HepG2 (cell line): ENCODE data around the gene SLC23A2. TPM values are rescaled to one million over a fixed set of nuclear protein-coding genes. Genes with fewer than 3 reads are reported as not detected.

ENCODE experiments used
- BRD4 ChIP-seq: sonication (generic); formaldehyde crosslinking; IDR thresholded peaks from 2 replicates; pipeline ENCODE4 v1.4.0; 2020; ENCODE audit warnings: missing genetic modification reagents
- EP300 ChIP-seq, 3 experiments: sonication (generic) in 1 of 3; formaldehyde crosslinking in 1 of 3; IDR thresholded peaks; 2 replicates each; pipeline versions ENCODE4 v1.5.1 to v1.6.1; 2011 to 2020; ENCODE audit warnings: low read depth in 2 of 3, low read length in 2 of 3, borderline replicate concordance in 1 of 3, improper control_type of control experiment in 1 of 3, mild to moderate bottlenecking in 1 of 3, missing genetic modification reagents in 1 of 3, moderate library complexity in 1 of 3
- FOXJ3 ChIP-seq: sonication (generic); formaldehyde crosslinking; IDR thresholded peaks from 2 replicates; pipeline ENCODE4 v1.4.0; 2020; ENCODE audit warnings: missing genetic modification reagents, mild to moderate bottlenecking, borderline replicate concordance
- NCOR1 ChIP-seq: fragments of 200-600 bp; sonication (generic); IDR thresholded peaks from 2 replicates; pipeline ENCODE4 v1.7.0; 2017; ENCODE audit warnings: antibody characterized with exemption, low read length, borderline replicate concordance
- SALL2 ChIP-seq: sonication (generic); formaldehyde crosslinking; IDR thresholded peaks from 2 replicates; pipeline ENCODE4 v1.8.1; 2023; ENCODE audit warnings: mild to moderate bottlenecking, missing genetic modification reagents, inconsistent platforms
- SIX1 ChIP-seq: sonication (generic); formaldehyde crosslinking; IDR thresholded peaks from 2 replicates; pipeline ENCODE4 v1.4.0; 2020; ENCODE audit warnings: missing genetic modification reagents, borderline replicate concordance
- TRIM24 ChIP-seq: sonication (generic); formaldehyde crosslinking; IDR thresholded peaks from 2 replicates; pipeline ENCODE4 v1.8.0; 2022; ENCODE audit warnings: mild to moderate bottlenecking, missing genetic modification reagents
- ZMYM2 ChIP-seq: sonication (generic); formaldehyde crosslinking; IDR thresholded peaks from 2 replicates; pipeline ENCODE4 v1.8.0; 2022; ENCODE audit warnings: mild to moderate bottlenecking, missing genetic modification reagents
- ZNF17 ChIP-seq: sonication (generic); formaldehyde crosslinking; IDR thresholded peaks from 2 replicates; pipeline ENCODE4 v1.5.0; 2020; ENCODE audit warnings: mild to moderate bottlenecking, missing genetic modification reagents
- ZNF343 ChIP-seq: sonication (generic); formaldehyde crosslinking; IDR thresholded peaks from 2 replicates; pipeline ENCODE4 v1.4.0; 2020; ENCODE audit warnings: mild to moderate bottlenecking, missing genetic modification reagents
- ZNF724P ChIP-seq: sonication (generic); formaldehyde crosslinking; IDR thresholded peaks from 2 replicates; pipeline ENCODE4 v1.8.0; 2022; ENCODE audit warnings: missing genetic modification reagents, borderline replicate concordance
- polyA plus RNA-seq, 8 experiments: library from polyadenylated mRNA; depleted of rRNA in 3 of 8; stranded (reverse) in 7 of 8; unstranded in 1 of 8; fragments of >200 nt; fragmentation: Illumina TruSeq in 4 of 8; extraction: Trizol in 4 of 8; gene quantifications; 2 replicates each; pipeline versions ENCODE4 v1.2.1 to v1.2.3, GENCODE V29; 2011 to 2016; ENCODE audit warnings: low read depth in 4 of 8, missing spikeins in 1 of 8, mixed read lengths in 1 of 8; ENCODE audit not compliant: insufficient read depth in 1 of 8
- total RNA-seq, 5 experiments: library from RNA; depleted of rRNA; stranded (reverse); fragments of >200 nt; fragmentation: Illumina TruSeq; extraction: Trizol; gene quantifications; 2 replicates each; pipeline ENCODE4 v1.2.3, GENCODE V29; 2016; ENCODE audit warnings: low read depth in 1 of 5
- TF ChIP-seq, protein P1 (sequence below): sonication (generic); formaldehyde crosslinking; IDR thresholded peaks from 2 replicates; pipeline ENCODE4 v1.4.0; 2020; ENCODE audit warnings: missing genetic modification reagents
- TF ChIP-seq, protein P2 (sequence below): sonication (generic); formaldehyde crosslinking; IDR thresholded peaks from 2 replicates; pipeline ENCODE4 v1.5.1; 2020; ENCODE audit warnings: mild to moderate bottlenecking, moderate library complexity, missing genetic modification reagents
- TF ChIP-seq, protein P3 (sequence below): sonication (generic); formaldehyde crosslinking; IDR thresholded peaks from 2 replicates; pipeline ENCODE4 v1.8.0; 2022; ENCODE audit warnings: missing genetic modification reagents, mild to moderate bottlenecking, inconsistent platforms, borderline replicate concordance
- TF ChIP-seq, protein P4 (sequence below): sonication (generic); formaldehyde crosslinking; IDR thresholded peaks from 2 replicates; pipeline ENCODE4 v1.8.0; 2022; ENCODE audit warnings: missing genetic modification reagents, mild to moderate bottlenecking, borderline replicate concordance
- TF ChIP-seq, protein P5 (sequence below): sonication (generic); formaldehyde crosslinking; IDR thresholded peaks from 2 replicates; pipeline ENCODE4 v1.8.0; 2022; ENCODE audit warnings: mild to moderate bottlenecking, missing genetic modification reagents, moderate library complexity
- TF ChIP-seq, protein P6 (sequence below): sonication (generic); formaldehyde crosslinking; IDR thresholded peaks from 2 replicates; pipeline ENCODE4 v1.4.0; 2020; ENCODE audit warnings: mild to moderate bottlenecking, missing genetic modification reagents

Gene SLC23A2
- total and polyA plus RNA-seq, 2 of the 13 experiments (the other 11 are each of a cell fraction or from before 2014, with no cell fraction given), result 42.2 to 51.2 TPM

DNA sequence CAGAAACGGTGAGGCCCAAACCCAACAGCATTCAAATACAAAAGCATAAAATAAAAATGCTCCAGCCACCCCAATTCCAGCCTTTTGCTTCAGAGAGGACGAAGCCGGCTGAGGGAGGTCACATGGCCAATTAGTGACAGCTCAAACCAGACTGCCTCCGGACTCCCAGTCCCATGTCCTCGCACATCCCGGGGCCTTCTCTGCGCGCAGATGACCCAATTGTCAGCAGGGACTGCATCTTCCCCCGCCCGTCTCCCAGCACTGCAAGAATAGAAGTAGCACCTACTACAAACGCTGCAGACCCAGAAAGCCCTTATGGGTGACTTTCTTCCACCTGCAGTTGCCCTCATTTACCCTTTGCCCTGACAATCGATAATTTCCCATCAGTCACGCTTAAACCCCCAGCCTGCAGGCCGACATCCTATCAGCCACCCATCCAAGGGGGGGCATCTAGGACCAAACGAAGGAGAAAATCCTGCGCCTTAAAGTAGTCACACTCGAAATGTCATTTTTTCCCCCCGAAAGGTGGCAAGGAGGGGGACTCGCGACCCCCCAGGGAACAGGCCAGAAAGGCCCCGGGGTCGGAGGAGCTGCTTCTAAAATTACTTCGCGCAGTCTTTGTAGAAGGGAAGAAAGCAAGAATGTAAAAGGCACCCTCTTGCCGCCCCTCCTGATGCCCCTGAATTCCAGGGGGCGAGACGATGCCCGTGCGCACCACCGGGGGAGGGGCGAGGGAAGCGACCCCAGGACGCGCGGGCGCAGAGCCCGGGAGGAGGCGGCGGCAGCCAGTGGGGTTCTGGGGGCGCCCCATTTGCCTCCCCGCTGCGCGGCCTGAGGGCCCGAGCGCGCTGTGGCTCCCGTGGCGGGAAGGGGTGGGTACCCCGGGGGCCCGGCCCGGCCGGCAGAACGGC lies 792 bp downstream of the SLC23A2 start (continued):
- TF ChIP-seq TRIM24 (CRISPR knock-in tag) (no peak), NCOR1 (peak; percentile 52; the same call in 1 of the 2 replicates), SIX1 (CRISPR knock-in tag) (peak; percentile 21; the same call in 1 of the 2 replicates), ZNF17 (no peak), ZNF724P (CRISPR knock-in tag) (no peak), FOXJ3 (CRISPR knock-in tag) (no peak), SALL2 (CRISPR knock-in tag) (peak; percentile 58; the same call in 1 of the 2 replicates), EP300 (IDR thresholded peaks at IDR 0.05; ENCODE audit: low read depth in 2 of 2, low read length in 2 of 2) (0 out of 4 replicates have a peak, but pooled peaks of 1 of the 2 experiments have one; percentile 28), EP300 (CRISPR knock-in tag; IDR thresholded peaks at IDR 0.05; ENCODE audit: borderline replicate concordance) (no peak), BRD4 (CRISPR knock-in tag) (peak; percentile 33; the same call in 1 of the 2 replicates), ZNF343 (CRISPR knock-in tag) (no peak), ZMYM2 (CRISPR knock-in tag) (no peak)
- TF ChIP-seq, protein P1, sequence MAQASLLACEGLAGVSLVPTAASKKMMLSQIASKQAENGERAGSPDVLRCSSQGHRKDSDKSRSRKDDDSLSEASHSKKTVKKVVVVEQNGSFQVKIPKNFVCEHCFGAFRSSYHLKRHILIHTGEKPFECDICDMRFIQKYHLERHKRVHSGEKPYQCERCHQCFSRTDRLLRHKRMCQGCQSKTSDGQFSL (CRISPR knock-in tag), result 0 out of 2 replicates have a peak, but pooled peaks have one; percentile 15
- TF ChIP-seq, protein P2, sequence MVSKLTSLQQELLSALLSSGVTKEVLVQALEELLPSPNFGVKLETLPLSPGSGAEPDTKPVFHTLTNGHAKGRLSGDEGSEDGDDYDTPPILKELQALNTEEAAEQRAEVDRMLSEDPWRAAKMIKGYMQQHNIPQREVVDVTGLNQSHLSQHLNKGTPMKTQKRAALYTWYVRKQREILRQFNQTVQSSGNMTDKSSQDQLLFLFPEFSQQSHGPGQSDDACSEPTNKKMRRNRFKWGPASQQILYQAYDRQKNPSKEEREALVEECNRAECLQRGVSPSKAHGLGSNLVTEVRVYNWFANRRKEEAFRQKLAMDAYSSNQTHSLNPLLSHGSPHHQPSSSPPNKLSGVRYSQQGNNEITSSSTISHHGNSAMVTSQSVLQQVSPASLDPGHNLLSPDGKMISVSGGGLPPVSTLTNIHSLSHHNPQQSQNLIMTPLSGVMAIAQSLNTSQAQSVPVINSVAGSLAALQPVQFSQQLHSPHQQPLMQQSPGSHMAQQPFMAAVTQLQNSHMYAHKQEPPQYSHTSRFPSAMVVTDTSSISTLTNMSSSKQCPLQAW (CRISPR knock-in tag), result peak; percentile 74
- TF ChIP-seq, protein P3, sequence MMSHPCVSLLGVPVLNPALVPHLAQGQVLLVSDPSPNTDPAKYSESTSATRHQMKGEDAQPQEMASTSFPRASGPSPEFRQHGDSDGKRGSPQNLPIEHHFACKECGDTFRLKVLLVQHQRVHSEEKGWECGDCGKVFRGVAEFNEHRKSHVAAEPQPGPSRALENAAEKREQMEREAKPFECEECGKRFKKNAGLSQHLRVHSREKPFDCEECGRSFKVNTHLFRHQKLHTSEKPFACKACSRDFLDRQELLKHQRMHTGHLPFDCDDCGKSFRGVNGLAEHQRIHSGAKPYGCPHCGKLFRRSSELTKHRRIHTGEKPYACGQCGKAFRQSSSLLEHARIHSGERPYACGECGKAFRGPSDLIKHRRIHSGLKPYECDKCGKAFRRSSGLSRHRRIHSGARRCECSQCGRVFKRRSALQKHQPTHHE, result no peak
- TF ChIP-seq, protein P4, sequence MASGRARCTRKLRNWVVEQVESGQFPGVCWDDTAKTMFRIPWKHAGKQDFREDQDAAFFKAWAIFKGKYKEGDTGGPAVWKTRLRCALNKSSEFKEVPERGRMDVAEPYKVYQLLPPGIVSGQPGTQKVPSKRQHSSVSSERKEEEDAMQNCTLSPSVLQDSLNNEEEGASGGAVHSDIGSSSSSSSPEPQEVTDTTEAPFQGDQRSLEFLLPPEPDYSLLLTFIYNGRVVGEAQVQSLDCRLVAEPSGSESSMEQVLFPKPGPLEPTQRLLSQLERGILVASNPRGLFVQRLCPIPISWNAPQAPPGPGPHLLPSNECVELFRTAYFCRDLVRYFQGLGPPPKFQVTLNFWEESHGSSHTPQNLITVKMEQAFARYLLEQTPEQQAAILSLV (CRISPR knock-in tag), result peak; percentile 33; the same call in 1 of the 2 replicates
- TF ChIP-seq, protein P5, sequence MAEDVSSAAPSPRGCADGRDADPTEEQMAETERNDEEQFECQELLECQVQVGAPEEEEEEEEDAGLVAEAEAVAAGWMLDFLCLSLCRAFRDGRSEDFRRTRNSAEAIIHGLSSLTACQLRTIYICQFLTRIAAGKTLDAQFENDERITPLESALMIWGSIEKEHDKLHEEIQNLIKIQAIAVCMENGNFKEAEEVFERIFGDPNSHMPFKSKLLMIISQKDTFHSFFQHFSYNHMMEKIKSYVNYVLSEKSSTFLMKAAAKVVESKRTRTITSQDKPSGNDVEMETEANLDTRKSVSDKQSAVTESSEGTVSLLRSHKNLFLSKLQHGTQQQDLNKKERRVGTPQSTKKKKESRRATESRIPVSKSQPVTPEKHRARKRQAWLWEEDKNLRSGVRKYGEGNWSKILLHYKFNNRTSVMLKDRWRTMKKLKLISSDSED (CRISPR knock-in tag), result no peak
- TF ChIP-seq, protein P6, sequence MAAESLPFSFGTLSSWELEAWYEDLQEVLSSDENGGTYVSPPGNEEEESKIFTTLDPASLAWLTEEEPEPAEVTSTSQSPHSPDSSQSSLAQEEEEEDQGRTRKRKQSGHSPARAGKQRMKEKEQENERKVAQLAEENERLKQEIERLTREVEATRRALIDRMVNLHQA (CRISPR knock-in tag), result 0 out of 2 replicates have a peak, but pooled peaks have one; percentile 63
